AG04450 (cell line): ENCODE data around the gene MSI2. TPM values are rescaled to one million over a fixed set of nuclear protein-coding genes. Genes with fewer than 3 reads are reported as not detected.

Source experiments
- CTCF ChIA-PET: fragments of 300-600, 350-600 bp; formaldehyde crosslinking; extraction: SDS; loops from one replicate; lab custom pipeline; 2022; ENCODE audit warnings: antibody characterized with exemption, inconsistent platforms; lab: Charles Lee
- POLR2A ChIA-PET: fragments of 350-600 bp; formaldehyde crosslinking; extraction: SDS; loops from one replicate; lab custom pipeline; 2021; ENCODE audit warnings: antibody characterized with exemption, inconsistent platforms; lab: Yijun Ruan, JAX
- DNase-seq: peaks from one replicate; pipeline ENCODE4 v3.0.0-alpha.2; 2011; ENCODE audit warnings: low read depth, low spot score
- H3K27ac ChIP-seq: one replicate; pipeline ENCODE4 v1.5.1; 2012; ENCODE audit warnings: low read depth, low read length, control low read depth
- H3K27me3 ChIP-seq: one replicate; pipeline ENCODE4 v1.6.0; 2012; ENCODE audit warnings: low read length; ENCODE audit not compliant: control insufficient read depth, insufficient read depth
- H3K4me3 ChIP-seq: 2 replicates; pipeline ENCODE4 v1.5.1; 2011; ENCODE audit warnings: mild to moderate bottlenecking, low read depth, low read length, control low read depth
- H3K9me3 ChIP-seq: 2 replicates; pipeline ENCODE4 v1.5.1; 2012; ENCODE audit warnings: low read length; ENCODE audit not compliant: control insufficient read depth, insufficient read depth
- CTCF ChIP-seq: IDR thresholded peaks from 2 replicates; pipeline ENCODE4 v1.5.1; 2011; ENCODE audit warnings: low read depth, low read length, control low read depth, inconsistent platforms
- polyA plus RNA-seq: library from polyadenylated mRNA; depleted of rRNA; stranded (reverse); fragments of >200 nt; gene quantifications from 2 replicates; pipeline ENCODE4 v1.2.3, GENCODE V29; 2011

MSI2 gene
- polyA plus RNA-seq, 1 experiment: 26.2 TPM

GRCh38 chr17:57517632-57518456 lies 261.5 kb downstream of the MSI2 start:
- ChIA-PET POLR2A (no interaction called here), CTCF (interaction anchor here (1.9 kb wide), 1 partner anchor 275 kb away, joined by 6 read pairs; no protein-coding TSS in a partner anchor)
- H3K9me3 ChIP-seq: no peaks in the 10 kb centered on the region
- TF ChIP-seq CTCF: no peak
- no peak for DNase-seq
- no peak overlapping the region for H3K27ac ChIP-seq
- H3K4me3 ChIP-seq: no peak overlapping the region
- H3K27me3 ChIP-seq: no peaks in the 10 kb centered on the region

DNA sequence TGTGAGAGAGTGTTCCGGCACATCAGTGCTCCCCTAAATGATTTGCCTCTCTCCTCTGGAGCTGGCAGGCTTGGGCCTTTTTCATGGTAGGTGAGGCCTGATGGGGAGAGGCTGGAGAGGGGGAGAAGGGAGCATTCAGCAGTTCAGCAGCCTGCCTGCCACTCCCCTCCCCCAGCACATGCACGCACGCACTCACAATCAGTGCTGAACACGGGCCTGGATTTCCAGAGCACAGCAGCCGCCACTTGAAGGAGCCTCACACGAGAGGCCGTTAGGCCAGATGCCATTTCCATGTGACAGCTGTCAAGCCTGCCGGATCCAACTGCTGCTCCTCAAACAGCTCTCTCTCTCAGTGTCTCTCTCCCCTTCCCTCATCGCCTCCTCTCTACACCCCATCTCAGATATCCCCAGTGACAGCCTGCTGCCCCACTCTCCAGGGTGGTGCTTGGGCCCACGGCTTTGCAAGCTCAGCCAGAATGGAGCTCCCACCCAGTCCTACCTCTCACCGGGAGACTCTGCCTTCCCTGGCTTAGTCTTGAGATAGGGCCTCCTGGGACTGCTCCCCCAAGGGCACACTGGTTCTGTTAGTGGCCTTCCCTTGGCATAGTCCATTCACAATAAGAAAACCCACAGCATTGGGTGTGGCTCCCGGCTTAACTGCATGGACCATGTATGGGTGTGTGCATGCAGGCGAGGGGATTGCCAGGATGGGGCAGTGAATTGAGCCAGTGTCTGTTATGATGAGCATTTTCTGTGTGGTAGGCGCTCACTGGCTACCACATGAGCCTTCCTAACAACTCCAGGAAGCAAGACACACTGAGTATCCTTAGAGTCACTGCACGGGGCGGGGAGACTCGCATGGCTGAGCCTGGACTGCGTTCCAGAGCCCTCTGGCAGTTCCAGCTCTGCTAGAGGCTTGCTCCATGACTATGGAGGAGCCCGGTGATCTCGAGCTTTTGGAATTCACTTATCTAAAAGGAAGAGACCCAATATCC lies 262.6 kb downstream of the MSI2 start:
- ChIA-PET CTCF (interaction anchor here (1.1 kb wide), 1 partner anchor 276 kb away, joined by 6 read pairs; no protein-coding TSS in a partner anchor), POLR2A (no interaction called here)
- H3K9me3 ChIP-seq: no peaks in the 10 kb centered on the region; the same call in 1 of the 2 replicates
- peak; percentile 21 for DNase-seq
- TF ChIP-seq CTCF: no peak
- H3K27ac ChIP-seq: no peak overlapping the region
- no peaks in the 10 kb centered on the region for H3K27me3 ChIP-seq
- no peak overlapping the region for H3K4me3 ChIP-seq

DNA sequence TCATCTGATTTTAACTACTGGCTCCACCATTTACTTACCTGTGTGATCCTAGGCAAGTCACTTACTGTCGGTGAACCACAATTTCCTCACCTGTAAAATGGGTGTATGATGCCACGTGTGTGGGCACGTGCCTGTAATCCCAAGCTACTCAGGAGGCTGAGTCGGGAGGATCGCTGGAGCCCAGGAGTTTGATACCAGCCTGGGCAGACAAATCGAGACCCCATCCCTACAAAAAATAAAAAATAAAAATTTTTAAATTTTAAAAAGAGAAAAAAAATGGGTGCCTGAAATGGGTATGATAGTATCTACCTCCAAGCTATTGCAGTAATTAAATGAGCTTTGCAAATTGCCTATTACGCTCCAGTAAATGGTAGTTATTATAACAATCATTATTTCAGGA lies 263.5 kb downstream of the MSI2 start:
- no peaks in the 10 kb centered on the region; the same call in 1 of the 2 replicates for H3K9me3 ChIP-seq
- TF ChIP-seq CTCF: no peak
- ChIA-PET CTCF (no interaction called here), POLR2A (no interaction called here)
- no peak for DNase-seq
- H3K27me3 ChIP-seq: no peaks in the 10 kb centered on the region
- peak overlapping the region; percentile 21 for H3K27ac ChIP-seq
- H3K4me3 ChIP-seq: no peak overlapping the region

DNA sequence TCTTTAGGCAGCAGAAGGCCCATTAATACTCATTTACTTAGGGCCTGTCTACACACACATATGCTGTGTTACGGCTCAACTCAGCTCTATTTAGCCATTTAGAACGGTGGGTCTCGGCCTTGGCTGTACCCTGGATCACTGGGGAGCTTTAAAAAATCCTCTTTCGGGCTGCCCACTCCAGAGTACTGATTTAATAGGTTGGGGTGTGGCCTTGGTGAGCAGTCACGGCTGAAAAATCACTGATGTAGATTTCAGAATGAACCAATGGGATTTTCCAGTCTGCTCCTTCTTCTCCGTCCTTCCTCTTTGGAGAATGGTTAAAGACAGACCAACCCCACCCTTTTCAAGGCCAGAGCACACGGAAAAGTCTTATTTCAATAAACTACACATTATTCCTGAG lies 265.3 kb downstream of the MSI2 start:
- Histone ChIP-seq H3K27me3 (no peaks in the 10 kb centered on the region), H3K4me3 (no peak overlapping the region), H3K9me3 (no peaks in the 10 kb centered on the region; the same call in 1 of the 2 replicates), H3K27ac (no peak overlapping the region)
- TF ChIP-seq CTCF: no peak
- DNase-seq: no peak
- POLR2A ChIA-PET: no interaction called here
- CTCF ChIA-PET: interaction anchor here (0.6 to 1.6 kb wide), 4 partner anchors 76 to 312 kb away, joined by 3 to 7 read pairs (median 4); no protein-coding TSS in a partner anchor
